Brain microvascular endothelial cell (primary cell): ENCODE data around the gene SFRP5.

ENCODE experiments used
- DNase-seq: peaks from one replicate; pipeline ENCODE4 v3.0.0-alpha.2; 2020
- H3K27ac ChIP-seq: fragments of 250-450 bp; sonication (Bioruptor Pico); 2 replicates; pipeline ENCODE4 v1.5.1; 2020; ENCODE audit warnings: mild to moderate bottlenecking, moderate library complexity
- H3K27me3 ChIP-seq: fragments of 250-450 bp; sonication (Bioruptor Pico); replicated peaks from 2 replicates; pipeline ENCODE4 v1.5.1; 2020; ENCODE audit warnings: mild to moderate bottlenecking
- H3K36me3 ChIP-seq: fragments of 250-450 bp; sonication (Bioruptor Pico); replicated peaks from 2 replicates; pipeline ENCODE4 v1.5.1; 2020; ENCODE audit warnings: mild to moderate bottlenecking
- H3K4me3 ChIP-seq: 2 replicates; pipeline ENCODE4 v1.5.1; 2011; ENCODE audit warnings: low read depth, mild to moderate bottlenecking, control low read depth, low read length, moderate library complexity
- CTCF ChIP-seq: IDR thresholded peaks from 2 replicates; pipeline ENCODE4 v1.5.1; 2011; ENCODE audit warnings: low read depth, mild to moderate bottlenecking, moderate library complexity, low read length, control low read depth, inconsistent platforms; ENCODE audit errors: missing control alignments
- in situ Hi-C: cut with HindIII; loops from 2 replicates; pipeline ENCODE4 v1.10.0; 2017; ENCODE audit warnings: low sequenced_read_pairs, low pct_ligation_motif_present

SFRP5 gene

GRCh38 chr10:97731346-97732051, 40.3 kb downstream of the SFRP5 start:
- Histone ChIP-seq H3K36me3 (no peaks in the 10 kb centered on the region), H3K27me3 (no peaks in the 10 kb centered on the region), H3K4me3 (no peak overlapping the region), H3K27ac (no peak overlapping the region)
- peak; percentile 88 for TF ChIP-seq CTCF
- in situ Hi-C loops, result no loop called here
- peak; percentile 67 for DNase-seq

GRCh38 chr10:97729014-97729413, 42.8 kb downstream of the SFRP5 start:
- in situ Hi-C loops, result no loop called here
- DNase-seq, result no peak
- Histone ChIP-seq H3K4me3 (no peak overlapping the region), H3K36me3 (no peaks in the 10 kb centered on the region), H3K27me3 (no peaks in the 10 kb centered on the region), H3K27ac (no peak overlapping the region)
- TF ChIP-seq CTCF, result no peak

- in situ Hi-C loops, result no loop called here
- peak overlapping the region; percentile 4 for H3K27ac ChIP-seq
- no peaks in the 10 kb centered on the region for H3K36me3 ChIP-seq
- no peaks in the 10 kb centered on the region for H3K27me3 ChIP-seq
- DNase-seq, result peak; percentile 55
- TF ChIP-seq CTCF, result no peak
- peak overlapping the region; percentile 50 for H3K4me3 ChIP-seq
Measured at GRCh38 chr10:97726636-97727178, 45.1 kb downstream of the SFRP5 start.

- no peak for TF ChIP-seq CTCF
- in situ Hi-C loops, result no loop called here
- H3K4me3 ChIP-seq, result no peak overlapping the region
- no peak for DNase-seq
- H3K27me3 ChIP-seq, result no peaks in the 10 kb centered on the region
- peaks cover 3% of the 10 kb centered on the region for H3K36me3 ChIP-seq
- H3K27ac ChIP-seq, result no peak overlapping the region
Measured at GRCh38 chr10:97724341-97724941, 47.4 kb downstream of the SFRP5 start.

GRCh38 chr10:97723001-97723400, 48.8 kb downstream of the SFRP5 start:
- Histone ChIP-seq H3K27ac (no peak overlapping the region), H3K36me3 (peaks cover 16% of the 10 kb centered on the region), H3K4me3 (no peak overlapping the region), H3K27me3 (no peaks in the 10 kb centered on the region)
- in situ Hi-C loops, result no loop called here
- no peak for DNase-seq
- TF ChIP-seq CTCF, result no peak
